ENCODE measurements around the gene VPS37D. TPM values are rescaled to one million over a fixed set of nuclear protein-coding genes. Genes with fewer than 3 reads are reported as not detected.
A peak's percentile ranks its signal among the peaks of the same experiment; 100 is the strongest.

The VPS37D gene
- total RNA-seq, 1 donor from 2014 or later = 6.6 TPM

- no peak for DNase-seq (ENCODE audit: low spot score)
- no peaks in the 10 kb centered on the region for H3K27me3 Mint-ChIP-seq (ENCODE audit: low read depth)
- TF ChIP-seq, protein P1, sequence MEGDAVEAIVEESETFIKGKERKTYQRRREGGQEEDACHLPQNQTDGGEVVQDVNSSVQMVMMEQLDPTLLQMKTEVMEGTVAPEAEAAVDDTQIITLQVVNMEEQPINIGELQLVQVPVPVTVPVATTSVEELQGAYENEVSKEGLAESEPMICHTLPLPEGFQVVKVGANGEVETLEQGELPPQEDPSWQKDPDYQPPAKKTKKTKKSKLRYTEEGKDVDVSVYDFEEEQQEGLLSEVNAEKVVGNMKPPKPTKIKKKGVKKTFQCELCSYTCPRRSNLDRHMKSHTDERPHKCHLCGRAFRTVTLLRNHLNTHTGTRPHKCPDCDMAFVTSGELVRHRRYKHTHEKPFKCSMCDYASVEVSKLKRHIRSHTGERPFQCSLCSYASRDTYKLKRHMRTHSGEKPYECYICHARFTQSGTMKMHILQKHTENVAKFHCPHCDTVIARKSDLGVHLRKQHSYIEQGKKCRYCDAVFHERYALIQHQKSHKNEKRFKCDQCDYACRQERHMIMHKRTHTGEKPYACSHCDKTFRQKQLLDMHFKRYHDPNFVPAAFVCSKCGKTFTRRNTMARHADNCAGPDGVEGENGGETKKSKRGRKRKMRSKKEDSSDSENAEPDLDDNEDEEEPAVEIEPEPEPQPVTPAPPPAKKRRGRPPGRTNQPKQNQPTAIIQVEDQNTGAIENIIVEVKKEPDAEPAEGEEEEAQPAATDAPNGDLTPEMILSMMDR (IDR thresholded peaks at IDR 0.05) = no peak
- no peaks in the 10 kb centered on the region for H3K4me1 Mint-ChIP-seq (ENCODE audit: low read depth)
- no peaks in the 10 kb centered on the region for H3K9me3 Mint-ChIP-seq (ENCODE audit: low read depth)
- H3K27ac Mint-ChIP-seq (ENCODE audit: unreplicated experiment) = no peak overlapping the region
- H3K36me3 Mint-ChIP-seq (ENCODE audit: low read depth) = peaks cover 27% of the 10 kb centered on the region
- no peak overlapping the region for H3K4me3 Mint-ChIP-seq (ENCODE audit: unreplicated experiment)
Observed at GRCh38 chr7:73696372-73696771, 28.7 kb downstream of the VPS37D start.

GRCh38 chr7:73698410-73698809 lies 30.8 kb downstream of the VPS37D start:
- Mint-ChIP-seq H3K27ac (ENCODE audit: unreplicated experiment) (no peak overlapping the region), H3K36me3 (ENCODE audit: low read depth) (peaks cover 32% of the 10 kb centered on the region)

GRCh38 chr7:73699370-73700068 lies 31.9 kb downstream of the VPS37D start:
- Mint-ChIP-seq H3K9me3 (ENCODE audit: low read depth) (no peaks in the 10 kb centered on the region), H3K36me3 (ENCODE audit: low read depth) (peaks cover 28% of the 10 kb centered on the region), H3K27me3 (ENCODE audit: low read depth) (no peaks in the 10 kb centered on the region), H3K27ac (ENCODE audit: unreplicated experiment) (no peak overlapping the region), H3K4me1 (ENCODE audit: low read depth) (peaks cover 6% of the 10 kb centered on the region), H3K4me3 (ENCODE audit: unreplicated experiment) (no peak overlapping the region)
- TF ChIP-seq, protein P1 (IDR thresholded peaks at IDR 0.05) = no peak
- no peak for DNase-seq (ENCODE audit: low spot score)

More at GRCh38 chr7:73698410-73698809, 30.8 kb downstream of the VPS37D start:
- Mint-ChIP-seq H3K27me3 (ENCODE audit: low read depth) (no peaks in the 10 kb centered on the region), H3K4me3 (ENCODE audit: unreplicated experiment) (no peak overlapping the region), H3K9me3 (ENCODE audit: low read depth) (no peaks in the 10 kb centered on the region), H3K4me1 (ENCODE audit: low read depth) (peaks cover 2% of the 10 kb centered on the region)
- TF ChIP-seq, protein P1 (IDR thresholded peaks at IDR 0.05) = no peak
- DNase-seq (ENCODE audit: low spot score) = no peak

GRCh38 chr7:73700069-73700423 lies 32.4 kb downstream of the VPS37D start:
- no peak for DNase-seq (ENCODE audit: low spot score)
- Mint-ChIP-seq H3K4me3 (ENCODE audit: unreplicated experiment) (no peak overlapping the region), H3K27me3 (ENCODE audit: low read depth) (no peaks in the 10 kb centered on the region), H3K4me1 (ENCODE audit: low read depth) (peaks cover 12% of the 10 kb centered on the region), H3K36me3 (ENCODE audit: low read depth) (peaks cover 24% of the 10 kb centered on the region), H3K9me3 (ENCODE audit: low read depth) (no peaks in the 10 kb centered on the region), H3K27ac (ENCODE audit: unreplicated experiment) (peak overlapping the region; percentile 12)
- TF ChIP-seq, protein P1 (IDR thresholded peaks at IDR 0.05) = no peak

GRCh38 chr7:73700581-73701134 lies 33.0 kb downstream of the VPS37D start:
- peaks cover 18% of the 10 kb centered on the region for H3K4me1 Mint-ChIP-seq (ENCODE audit: low read depth)
- no peak overlapping the region for H3K27ac Mint-ChIP-seq (ENCODE audit: unreplicated experiment)
- peaks cover 21% of the 10 kb centered on the region for H3K36me3 Mint-ChIP-seq (ENCODE audit: low read depth)
- no peak overlapping the region for H3K4me3 Mint-ChIP-seq (ENCODE audit: unreplicated experiment)
- no peaks in the 10 kb centered on the region for H3K27me3 Mint-ChIP-seq (ENCODE audit: low read depth)
- DNase-seq (ENCODE audit: low spot score) = no peak
- TF ChIP-seq, protein P1 (IDR thresholded peaks at IDR 0.05) = no peak
- H3K9me3 Mint-ChIP-seq (ENCODE audit: low read depth) = no peaks in the 10 kb centered on the region

Measured in chondrocyte (in vitro differentiated cells).